MV-4-11 (cell line): ENCODE results near the gene ASPHD2.
"Not testable (repeated sequence)": the region's sequence is repeated elsewhere in the genome, so short reads cannot be mapped to it uniquely, and the experiment has no call there.

Experiments used
- DNase-seq: peaks from one replicate; lab custom pipeline; 2025; lab: John Stamatoyannopoulos, UW

The ASPHD2 gene

GRCh38 chr22:26416670-26417276 lies 12.3 kb upstream of the ASPHD2 start:
- no peak for DNase-seq

DNA sequence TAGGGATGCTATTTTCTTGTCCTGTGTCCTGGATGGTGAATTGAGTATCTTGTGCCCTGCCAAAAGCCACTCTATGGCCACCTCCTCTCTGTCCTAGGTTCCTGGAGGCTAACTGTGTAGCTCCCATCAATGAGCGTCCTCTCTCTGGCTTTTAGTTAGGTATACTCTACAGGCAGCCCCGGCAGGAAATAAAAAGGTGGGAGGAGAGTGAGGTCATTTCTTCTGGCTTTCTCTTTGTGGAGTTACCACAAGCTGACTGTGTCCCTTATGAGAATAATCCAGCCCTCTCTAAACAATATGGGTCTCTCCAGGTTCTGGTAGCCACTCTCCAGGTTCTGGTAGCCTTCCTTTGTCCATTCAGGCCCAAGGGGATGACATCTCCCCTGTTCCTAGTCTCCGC lies 11.7 kb upstream of the ASPHD2 start:
- no peak for DNase-seq

DNA sequence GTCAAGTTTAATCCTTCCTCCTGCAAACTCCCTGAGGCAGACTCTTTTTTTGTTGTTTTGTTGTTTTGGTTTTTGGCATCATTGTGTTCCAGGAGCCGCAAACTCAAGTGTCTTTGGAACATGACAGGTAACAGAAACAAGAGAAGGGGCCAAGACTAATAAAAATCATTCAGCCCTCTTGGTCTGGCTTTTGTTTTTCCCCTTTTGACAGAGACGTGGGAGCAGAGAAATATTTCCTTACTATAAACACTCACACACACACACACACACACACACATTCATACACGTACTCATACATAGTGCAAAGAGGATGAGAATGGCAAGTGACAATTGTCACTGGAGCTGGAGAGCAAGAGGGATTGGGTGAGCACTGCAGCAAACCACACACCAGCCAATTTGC lies 10.4 kb upstream of the ASPHD2 start:
- no peak for DNase-seq

DNA sequence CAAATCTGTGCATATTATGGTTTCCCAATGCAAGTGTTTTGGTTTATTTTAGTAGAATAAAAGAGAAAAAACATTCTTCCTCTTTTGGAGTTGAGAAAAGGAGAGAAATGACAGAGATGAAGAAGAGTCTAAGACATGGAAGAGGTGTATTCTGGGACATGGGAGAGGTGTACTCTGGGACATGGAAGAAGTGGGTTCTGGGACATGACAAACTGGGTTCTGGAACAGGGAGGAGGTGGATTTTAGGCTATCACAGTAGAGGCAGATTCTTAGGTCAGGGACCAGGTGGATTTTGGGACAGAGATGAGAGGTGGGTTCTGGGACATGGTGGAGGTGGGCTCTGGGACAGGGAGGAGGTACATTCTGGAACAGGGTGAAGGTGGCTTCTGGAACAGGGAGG lies 2.1 kb upstream of the ASPHD2 start:
- no peak for DNase-seq

- no peak for DNase-seq
These were observed 612 bp downstream of the ASPHD2 start for GRCh38 chr22:26429458-26430286.

DNA sequence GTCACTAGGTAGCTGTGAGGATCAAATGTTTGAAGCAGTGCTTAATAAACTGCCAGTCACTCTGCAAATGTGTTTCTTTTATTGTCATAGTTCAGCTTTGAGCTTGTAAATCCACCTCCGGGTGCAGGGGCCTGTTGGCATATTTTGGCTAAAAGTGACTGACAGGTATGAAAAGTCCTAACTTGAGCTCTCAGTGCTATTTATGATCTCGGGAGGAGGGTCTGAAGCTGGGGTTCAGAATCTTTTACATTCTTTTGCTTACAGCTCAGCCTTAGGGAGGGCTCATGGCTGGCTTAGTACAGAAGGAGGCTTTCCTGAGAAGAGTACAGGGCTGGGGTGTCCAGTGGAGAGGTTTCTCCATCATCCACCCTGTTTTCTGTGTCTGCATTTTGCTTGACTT lies 1.5 kb downstream of the ASPHD2 start:
- no peak for DNase-seq

- DNase-seq: peak; percentile 34
These were observed 2.4 kb downstream of the ASPHD2 start for GRCh38 chr22:26431261-26431995.

- DNase-seq: peak; percentile 90
These were observed 3.7 kb downstream of the ASPHD2 start for GRCh38 chr22:26432619-26433311.

DNA sequence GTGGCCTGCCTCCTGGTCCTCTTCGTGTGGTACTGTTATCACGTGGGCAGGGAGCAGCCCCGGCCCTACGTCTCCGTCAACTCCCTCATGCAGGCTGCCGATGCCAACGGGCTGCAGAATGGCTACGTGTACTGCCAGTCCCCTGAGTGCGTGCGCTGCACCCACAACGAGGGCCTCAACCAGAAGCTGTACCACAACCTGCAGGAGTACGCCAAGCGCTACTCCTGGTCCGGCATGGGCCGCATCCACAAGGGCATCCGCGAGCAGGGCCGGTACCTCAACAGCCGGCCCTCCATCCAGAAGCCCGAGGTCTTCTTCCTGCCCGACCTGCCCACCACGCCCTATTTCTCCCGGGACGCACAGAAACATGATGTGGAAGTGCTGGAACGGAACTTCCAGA lies 4.7 kb downstream of the ASPHD2 start:
- no peak for DNase-seq

DNA sequence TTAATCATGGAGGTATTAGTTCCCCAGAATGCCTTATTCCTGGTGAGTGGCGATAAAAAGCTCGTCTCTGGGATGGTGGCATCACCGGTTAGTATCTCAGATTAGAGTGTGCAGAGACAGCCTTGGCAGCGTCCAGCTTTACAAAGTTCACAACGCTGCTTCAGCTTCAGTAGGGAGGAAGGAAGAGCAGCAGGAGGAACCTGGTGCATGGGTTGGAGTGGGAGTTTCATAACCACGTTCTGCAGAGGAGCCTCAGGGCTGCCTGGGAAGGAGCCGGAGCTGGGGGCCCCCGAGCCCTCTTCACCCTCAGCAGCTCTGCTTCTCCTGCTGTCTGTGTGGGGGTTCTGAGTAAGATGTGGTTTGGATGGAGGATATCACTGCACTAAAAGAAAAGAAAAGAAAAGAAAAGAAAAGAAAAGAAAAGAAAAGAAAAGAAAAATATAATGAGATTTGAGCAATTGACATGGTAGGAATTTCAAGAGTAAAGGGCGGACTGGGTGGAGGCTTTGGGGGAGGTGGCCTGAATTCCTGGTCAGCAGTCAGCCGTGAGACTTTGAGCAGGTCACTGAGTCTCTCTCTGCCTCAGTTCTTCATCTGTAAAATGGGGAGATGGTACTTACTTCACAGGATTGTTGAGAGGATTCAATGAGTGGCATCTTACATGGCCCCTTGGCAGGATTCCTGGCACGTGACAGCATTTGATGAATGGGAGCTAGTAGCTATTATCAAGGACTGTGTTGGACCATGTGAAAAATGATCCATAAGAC lies 6.5 kb downstream of the ASPHD2 start:
- DNase-seq: peak; percentile 34

DNA sequence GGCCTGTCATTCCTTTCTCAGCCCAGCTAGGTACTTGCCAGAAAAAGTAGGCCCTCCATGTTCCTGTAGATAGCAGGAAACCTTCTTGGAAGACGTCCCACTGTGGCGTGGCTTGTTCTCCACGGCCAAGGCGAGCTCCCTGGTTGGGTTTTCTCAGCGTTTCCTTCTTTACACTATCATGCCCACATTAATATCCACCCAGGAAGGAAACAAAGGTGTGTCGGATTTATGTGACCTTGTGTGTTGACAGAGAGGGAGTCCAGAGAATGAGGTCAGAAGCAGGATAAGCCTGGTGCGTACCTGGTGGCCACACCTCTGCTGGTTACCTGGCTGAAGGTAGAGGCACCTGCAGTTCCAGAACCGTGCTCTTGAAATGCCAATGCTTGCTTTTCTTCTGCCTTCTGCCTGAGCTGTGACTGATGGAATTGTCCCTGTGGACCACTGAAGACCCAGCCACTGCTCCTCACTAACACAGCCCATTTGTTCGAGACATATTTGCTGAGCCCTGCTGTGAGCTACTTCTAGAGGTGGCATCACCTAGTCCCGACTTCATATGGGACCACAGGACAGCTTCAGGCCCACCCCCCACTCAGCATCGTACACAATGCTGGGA lies 7.9 kb downstream of the ASPHD2 start:
- DNase-seq: no peak

DNA sequence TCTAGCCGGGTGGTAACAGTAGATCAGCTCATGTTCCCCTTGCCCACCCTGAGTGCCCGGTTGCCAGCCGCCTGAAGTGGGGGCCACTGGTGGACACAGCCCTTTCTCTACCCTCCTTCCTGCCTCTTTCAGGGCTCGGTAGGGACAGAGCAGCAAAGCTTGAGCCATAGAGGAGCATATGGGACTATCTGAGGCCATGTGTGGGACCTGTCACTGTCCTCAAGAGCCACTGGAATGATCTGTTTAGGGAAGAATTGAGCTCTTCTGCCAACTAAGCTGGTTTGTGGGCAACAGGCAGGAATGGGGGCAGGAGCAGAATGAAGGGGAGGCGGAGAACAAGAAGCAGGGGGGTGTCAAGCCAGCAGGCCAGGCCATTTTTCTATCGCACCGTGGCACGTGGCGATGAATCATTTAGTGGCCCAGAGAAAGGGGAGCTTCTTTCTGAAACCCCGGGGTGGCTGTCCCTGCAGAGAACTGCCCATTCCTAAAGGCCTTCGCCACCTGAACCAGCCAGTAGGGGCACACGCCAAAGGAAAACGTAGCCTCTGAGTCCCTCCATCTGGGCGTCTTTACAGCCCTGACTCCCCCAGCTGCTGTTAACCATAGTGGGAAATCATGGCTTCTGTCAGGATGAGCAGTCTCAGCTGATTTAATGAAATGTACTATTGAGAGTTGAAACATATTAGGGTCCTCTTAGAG lies 8.8 kb downstream of the ASPHD2 start:
- DNase-seq: no peak

- not testable (repeated sequence) for DNase-seq
These were observed 9.7 kb downstream of the ASPHD2 start for GRCh38 chr22:26438776-26439175.

GRCh38 chr22:26439559-26439958 lies 10.5 kb downstream of the ASPHD2 start:
- no peak for DNase-seq

- no peak for DNase-seq
These were observed 13.2 kb downstream of the ASPHD2 start for GRCh38 chr22:26442086-26442756.

DNA sequence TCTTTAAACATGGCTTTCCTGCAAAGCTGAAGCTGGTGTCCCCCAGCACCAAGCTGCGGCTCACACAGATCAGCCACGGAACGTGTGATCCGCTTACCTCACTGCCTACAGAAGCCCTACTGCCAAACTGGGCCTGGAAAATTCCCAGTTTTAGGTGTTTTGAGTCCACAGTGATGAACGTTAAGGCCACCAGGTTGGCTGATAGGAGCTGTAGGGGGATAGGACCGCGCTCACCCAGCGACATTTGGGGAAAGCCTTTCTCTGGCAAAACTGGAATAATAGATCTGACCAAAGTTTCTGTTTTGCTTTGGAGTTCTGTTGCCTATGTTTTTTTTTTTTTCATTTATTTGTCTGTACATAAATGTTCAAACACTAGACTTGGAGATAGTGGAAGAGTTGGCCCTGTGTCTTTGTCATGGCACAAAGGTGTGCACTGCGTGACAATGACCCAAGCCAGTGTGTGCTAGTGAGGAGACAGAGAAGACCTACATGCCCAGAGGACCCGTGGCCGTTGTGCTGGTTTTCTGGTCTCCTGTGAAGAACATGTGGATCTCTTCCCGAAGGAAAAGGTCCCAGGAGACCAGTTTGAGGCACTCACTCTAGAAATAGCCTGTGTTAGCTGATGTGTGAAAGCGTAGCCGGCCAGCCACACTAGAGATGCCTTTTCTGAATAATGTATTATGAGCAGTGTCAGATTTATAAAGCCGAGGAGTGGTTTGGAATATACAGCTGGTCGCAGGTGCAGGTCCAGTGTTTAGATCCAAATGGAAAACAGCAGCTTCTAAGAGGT lies 15.0 kb downstream of the ASPHD2 start:
- no peak for DNase-seq

DNA sequence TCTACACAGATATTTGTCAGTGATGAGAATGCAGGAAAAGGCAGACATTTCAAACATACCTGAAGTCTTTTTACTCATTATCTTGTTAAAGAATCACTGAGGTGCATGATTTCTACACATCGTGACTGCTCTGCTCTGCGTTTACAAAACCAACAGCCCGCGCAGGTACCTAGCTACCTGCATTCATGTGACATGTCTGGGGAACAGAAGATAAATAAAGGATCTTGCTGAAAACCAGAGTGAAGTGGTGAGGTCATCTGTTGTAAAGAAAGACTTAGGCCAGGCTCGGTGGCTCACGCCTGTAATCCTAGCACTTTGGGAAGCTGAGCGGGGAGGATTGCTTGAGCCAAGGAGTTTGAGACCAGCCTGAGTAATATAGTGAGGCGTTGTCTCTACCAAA lies 15.7 kb downstream of the ASPHD2 start:
- no peak for DNase-seq

GRCh38 chr22:26445577-26446275 lies 16.7 kb downstream of the ASPHD2 start:
- DNase-seq: no peak
